IPS-11a (cell line): ENCODE data around the gene BCDIN3D.

ENCODE experiments used
- H3K4me3 ChIP-seq: one replicate; pipeline ENCODE4 v1.5.1; 2013; ENCODE audit warnings: low read depth, low read length, control low read depth

Gene BCDIN3D

GRCh38 chr12:49798934-49799333 lies 44.0 kb downstream of the BCDIN3D start:
- no peak overlapping the region for H3K4me3 ChIP-seq

DNA sequence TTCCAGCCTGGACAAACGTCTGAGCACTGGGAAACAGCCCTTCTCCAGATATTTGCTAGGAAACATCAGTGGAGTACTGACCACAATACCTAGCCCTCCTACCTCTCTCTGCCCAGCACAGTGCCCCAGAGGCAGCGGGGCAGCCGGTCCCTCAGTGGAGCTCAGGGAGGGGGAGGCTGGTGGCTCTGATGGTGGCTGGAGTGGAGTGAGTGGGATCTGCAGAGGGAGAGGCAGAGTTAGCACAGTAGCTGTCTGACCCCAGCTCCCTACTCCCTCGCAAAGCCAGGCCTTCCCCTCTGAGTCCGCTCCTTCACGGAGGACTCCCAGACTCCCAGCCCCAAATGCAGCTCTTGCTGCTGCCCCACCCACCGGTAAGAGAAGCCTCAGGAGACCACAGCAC lies 44.7 kb downstream of the BCDIN3D start:
- H3K4me3 ChIP-seq, result no peak overlapping the region

- no peak overlapping the region for H3K4me3 ChIP-seq
Measured at GRCh38 chr12:49797449-49797776, 45.5 kb downstream of the BCDIN3D start.

DNA sequence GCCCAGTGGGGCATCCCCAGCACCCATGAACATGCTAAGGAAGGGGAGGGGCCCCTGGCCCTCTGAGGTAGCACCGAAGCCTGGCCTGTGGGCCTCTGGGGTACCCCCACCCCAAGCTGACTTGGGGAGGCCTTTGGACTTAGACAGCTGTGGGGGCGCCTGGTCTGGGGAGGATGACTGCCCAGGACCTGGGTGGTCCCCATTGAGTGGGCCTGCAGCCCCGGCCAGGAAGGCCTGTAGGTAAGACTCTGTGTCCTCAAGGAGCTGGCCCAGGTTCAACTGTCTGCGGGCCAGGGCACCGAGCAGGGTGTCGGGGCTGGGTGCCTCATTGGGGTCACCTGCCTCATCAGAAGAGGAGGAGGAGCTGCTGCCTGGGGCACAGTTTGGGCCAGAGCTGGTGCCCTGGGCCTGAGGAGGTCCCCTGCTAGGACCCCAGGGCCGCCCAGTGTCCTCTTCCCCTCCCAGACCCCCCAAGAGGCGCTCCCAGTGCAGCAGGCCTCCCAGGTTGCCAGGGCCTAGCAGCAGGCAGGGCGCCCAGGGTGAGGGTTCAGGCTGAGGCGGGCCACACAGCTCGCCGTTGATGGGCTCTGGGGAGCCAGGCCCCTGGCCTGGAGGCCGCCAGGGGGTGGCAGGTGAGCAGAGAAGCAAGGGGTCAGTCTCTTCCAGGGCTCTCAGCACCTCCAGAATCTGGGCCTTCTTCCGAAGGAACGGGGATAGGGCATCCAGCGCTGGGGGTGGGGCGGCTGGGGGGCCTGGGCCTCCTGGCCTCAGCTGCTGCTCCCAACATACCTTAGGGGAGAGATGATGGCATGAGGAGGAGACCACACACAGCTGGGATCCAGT lies 46.1 kb downstream of the BCDIN3D start:
- H3K4me3 ChIP-seq, result no peak overlapping the region

- no peak overlapping the region for H3K4me3 ChIP-seq
Measured at GRCh38 chr12:49796155-49796554, 46.8 kb downstream of the BCDIN3D start.

DNA sequence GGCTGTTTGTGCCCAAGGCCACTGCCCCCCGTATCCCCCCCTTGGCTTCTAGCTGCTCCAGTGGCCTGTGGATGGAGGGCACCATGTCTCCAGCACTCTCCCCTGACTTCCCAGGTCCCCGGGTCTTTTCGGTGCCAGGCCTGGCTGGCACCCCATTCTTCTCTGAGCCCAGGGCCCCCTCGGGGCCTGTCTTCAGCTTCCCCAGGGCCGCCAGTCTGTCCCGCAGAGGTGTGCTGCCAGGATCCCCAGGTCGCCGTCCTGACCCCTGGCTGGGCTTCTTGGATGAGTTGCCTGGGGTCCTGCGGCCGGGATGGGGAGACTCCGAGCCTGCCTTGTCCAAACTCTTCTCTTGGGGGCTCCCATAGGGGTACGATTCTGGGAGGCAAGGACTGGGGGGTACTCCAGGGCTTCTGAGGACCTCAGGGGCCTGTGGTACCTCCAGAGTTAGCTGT lies 47.2 kb downstream of the BCDIN3D start:
- H3K4me3 ChIP-seq, result no peak overlapping the region

GRCh38 chr12:49794811-49795653 lies 47.9 kb downstream of the BCDIN3D start:
- H3K4me3 ChIP-seq, result no peak overlapping the region

DNA sequence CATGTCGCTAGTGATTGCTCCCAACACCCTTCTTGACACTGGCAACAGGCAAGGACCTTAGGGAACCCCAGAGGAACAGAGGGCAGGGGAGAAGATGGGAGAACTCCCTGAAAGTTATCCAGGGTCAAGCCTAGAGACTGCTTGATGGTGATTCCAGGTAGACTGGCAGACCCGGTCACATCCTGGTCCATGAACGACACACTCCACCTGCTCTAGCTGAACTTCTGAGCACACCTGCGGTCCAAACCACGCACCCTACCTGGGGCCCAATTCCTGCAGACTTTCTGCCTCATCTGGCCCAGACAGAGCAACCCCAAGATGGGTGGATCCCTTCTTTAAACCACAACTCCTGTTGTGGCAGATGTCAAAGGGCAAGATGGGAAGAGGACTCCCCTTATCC lies 48.9 kb downstream of the BCDIN3D start:
- no peak overlapping the region for H3K4me3 ChIP-seq

DNA sequence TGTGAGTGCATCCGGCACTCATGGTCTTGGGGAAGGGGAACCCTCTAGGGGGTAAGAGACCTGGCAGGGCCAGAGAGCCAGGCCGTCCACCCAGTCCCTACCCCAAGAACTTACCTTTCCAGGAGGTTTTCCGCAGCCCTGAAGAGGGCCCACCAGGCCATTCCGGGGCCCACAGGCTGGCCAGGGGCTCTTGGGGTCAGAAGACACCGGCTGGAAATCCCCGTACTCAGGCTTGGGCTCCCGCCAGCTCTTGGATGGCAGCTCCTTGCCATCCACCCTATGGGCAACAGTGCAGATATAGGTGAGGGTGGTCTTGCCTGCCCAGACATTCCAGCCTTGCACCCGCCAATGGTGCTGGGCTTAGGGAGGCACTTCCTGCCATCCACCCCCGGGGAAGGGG lies 49.3 kb downstream of the BCDIN3D start:
- H3K4me3 ChIP-seq, result no peak overlapping the region

DNA sequence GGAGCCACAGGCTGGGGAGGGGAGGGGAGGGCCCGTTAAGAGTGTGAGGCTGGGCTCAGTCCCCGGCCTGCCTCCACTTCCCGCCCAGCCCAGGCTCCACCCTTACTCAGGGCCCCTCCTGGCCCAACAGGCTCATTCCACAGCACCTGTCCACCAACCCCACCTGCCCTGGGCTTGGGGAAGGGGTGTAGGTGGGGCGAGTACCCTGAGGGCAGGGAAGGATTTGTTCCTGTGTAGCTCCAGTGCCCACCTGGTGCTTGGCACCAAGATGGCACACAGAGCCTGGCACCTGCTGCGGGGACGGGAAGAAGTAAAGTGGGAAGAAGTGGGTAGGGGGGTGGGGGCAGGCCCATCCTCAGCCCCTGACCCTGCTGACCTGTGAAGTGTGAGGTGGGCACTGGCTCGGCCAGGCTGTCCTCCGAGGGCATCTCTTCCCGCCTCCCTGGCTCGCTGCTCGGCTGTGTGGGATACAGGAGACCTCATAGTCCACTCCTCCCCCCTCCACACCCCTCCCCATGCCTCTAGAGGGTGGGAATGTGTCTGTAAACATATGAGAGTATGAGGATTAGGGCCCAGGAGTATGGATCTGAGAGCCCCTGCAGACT lies 49.8 kb downstream of the BCDIN3D start:
- H3K4me3 ChIP-seq, result no peak overlapping the region

DNA sequence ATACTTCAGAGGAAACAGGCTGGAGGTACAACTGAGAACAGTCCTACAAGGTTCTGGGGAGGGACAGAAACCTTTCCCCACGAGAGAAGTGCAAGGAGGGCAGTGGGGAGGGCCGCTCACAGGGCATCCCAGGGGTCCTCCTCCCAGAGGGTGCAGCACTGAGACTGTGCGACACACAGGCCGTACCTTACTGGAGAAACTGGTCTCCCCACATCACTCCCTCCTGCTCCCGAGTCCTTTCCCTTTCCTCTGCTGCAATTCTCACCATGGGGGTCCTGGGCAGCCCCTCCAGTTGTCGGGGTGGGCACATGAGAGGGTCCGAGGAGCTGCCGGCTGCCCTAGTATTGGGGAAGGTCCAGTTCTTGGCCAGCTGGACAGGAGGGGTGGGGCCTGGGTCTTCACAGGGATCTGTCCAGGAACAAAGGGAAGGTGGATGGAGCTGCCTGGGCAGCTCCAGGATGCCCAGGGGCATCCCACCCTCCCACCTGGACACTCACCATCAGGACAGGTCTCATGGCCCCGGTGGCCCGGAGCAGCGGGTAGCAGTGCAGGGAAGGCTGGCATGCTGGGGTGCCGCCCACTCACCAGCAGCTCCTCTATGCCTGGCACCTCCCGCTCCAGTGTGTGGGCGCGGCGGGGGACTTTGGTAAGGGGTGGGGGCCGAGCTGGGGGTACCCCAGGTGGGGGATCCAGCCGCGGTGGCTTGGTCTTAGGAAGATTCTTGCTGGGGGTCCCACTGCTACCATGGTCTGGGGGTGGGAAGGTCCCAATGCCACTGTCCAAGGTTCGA lies 50.5 kb downstream of the BCDIN3D start:
- H3K4me3 ChIP-seq, result no peak overlapping the region

DNA sequence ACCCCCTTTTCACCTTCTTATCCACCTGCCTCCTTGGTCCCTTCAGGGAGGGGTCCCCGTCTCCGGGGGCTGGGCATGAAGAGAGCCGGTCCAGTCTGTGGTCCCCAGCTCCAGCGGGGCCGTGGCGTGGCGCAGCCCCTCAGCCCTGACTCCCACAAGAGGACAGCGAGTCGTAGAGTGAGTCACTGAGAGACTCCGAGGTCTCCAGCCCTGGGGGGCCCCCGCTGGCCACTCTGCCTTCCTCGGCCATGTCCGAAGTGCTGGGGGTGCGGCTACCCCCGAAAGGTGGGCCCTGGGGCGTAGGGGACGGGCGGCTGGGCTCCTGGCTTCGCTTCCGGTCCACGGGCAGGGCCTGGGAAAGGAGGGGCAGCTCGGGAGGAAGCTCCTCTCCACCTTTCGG lies 51.2 kb downstream of the BCDIN3D start:
- H3K4me3 ChIP-seq, result no peak overlapping the region

GRCh38 chr12:49790741-49791555 lies 52.0 kb downstream of the BCDIN3D start:
- H3K4me3 ChIP-seq, result no peak overlapping the region

DNA sequence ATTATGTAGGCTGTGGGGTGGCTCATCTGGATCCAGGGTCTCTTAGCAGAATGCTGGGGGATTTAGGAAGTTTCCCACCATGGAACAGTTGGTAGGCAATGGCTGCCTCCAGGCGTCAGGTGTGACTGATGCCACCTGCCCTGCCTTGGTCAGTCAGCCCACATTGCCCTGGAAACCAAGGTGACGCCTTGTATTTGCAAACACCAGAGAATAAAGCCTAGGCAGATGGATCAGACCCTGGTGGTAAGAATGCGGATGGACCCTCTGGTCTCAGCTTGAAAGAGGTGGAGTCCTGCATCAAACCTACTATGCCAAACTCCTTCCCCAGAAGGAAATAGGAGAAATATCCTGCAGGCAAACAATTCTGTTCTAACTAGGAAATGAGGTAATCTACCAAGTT lies 52.9 kb downstream of the BCDIN3D start:
- no peak overlapping the region for H3K4me3 ChIP-seq

DNA sequence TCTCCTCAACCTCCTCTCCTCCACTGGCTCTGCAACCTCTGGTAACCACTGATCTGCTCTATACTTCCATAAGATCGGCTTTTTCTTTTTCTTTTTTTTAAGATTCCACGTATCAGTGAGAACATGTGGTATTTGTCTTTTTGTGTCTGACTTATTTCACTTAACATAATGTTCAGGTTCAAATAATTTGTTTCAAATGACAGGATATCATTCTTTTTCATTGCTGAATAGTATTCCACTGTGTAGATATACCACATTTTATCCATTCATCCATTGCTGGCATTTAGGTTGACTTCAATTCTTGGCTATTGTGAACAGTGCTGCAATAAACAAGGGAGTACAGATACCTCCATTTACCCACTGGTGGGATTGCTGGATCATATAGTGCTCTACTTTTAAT lies 55.2 kb downstream of the BCDIN3D start:
- H3K4me3 ChIP-seq, result no peak overlapping the region
